H9 (cell line): Measurements from ENCODE around the gene ITPRIPL1. TPM values are rescaled to one million over a fixed set of nuclear protein-coding genes. Genes with fewer than 3 reads are reported as not detected.

Experiments used
- DNase-seq: peaks from one replicate; pipeline ENCODE4 v3.0.0-alpha.2; 2017
- H2AFZ ChIP-seq: one replicate; pipeline ENCODE4 v1.6.1; 2013; ENCODE audit warnings: mild to moderate bottlenecking, low read length, control low read depth, moderate library complexity
- H2AK5ac ChIP-seq: 2 replicates; pipeline ENCODE4 v1.6.1; 2013; ENCODE audit warnings: low read length, control low read depth, mixed read lengths; ENCODE audit not compliant: insufficient read length
- H2BK120ac ChIP-seq: one replicate; pipeline ENCODE4 v1.6.1; 2013; ENCODE audit warnings: low read depth, mild to moderate bottlenecking, low read length, control low read depth, inconsistent platforms; ENCODE audit not compliant: poor library complexity, severe bottlenecking
- H2BK12ac ChIP-seq: 2 replicates; pipeline ENCODE4 v1.6.1; 2013; ENCODE audit warnings: low read length, control low read depth, mixed read lengths, low read depth; ENCODE audit not compliant: insufficient read length
- H2BK15ac ChIP-seq: 2 replicates; pipeline ENCODE4 v1.6.1; 2013; ENCODE audit warnings: low read depth, low read length, control low read depth
- H2BK20ac ChIP-seq: one replicate; pipeline ENCODE4 v1.6.1; 2013; ENCODE audit warnings: low read depth, mild to moderate bottlenecking, low read length, control low read depth, inconsistent platforms; ENCODE audit not compliant: poor library complexity, severe bottlenecking
- H2BK5ac ChIP-seq: 2 replicates; pipeline ENCODE4 v1.6.1; 2013; ENCODE audit warnings: low read length, control low read depth, mixed read lengths; ENCODE audit not compliant: insufficient read length
- H3K14ac ChIP-seq: 2 replicates; pipeline ENCODE4 v1.6.1; 2013; ENCODE audit warnings: low read length, control low read depth; ENCODE audit not compliant: insufficient read depth
- H3K18ac ChIP-seq: 2 replicates; pipeline ENCODE4 v1.6.1; 2013; ENCODE audit warnings: low read depth, mild to moderate bottlenecking, mixed read lengths, low read length, control low read depth; ENCODE audit not compliant: insufficient read length
- H3K23ac ChIP-seq: 2 replicates; pipeline ENCODE4 v1.6.1; 2013; ENCODE audit warnings: low read length, control low read depth, mixed read lengths, low read depth; ENCODE audit not compliant: insufficient read length
- H3K23me2 ChIP-seq: 2 replicates; pipeline ENCODE4 v1.6.1; 2013; ENCODE audit warnings: low read depth, mild to moderate bottlenecking, mixed read lengths, low read length, control low read depth; ENCODE audit not compliant: insufficient read length, poor library complexity, severe bottlenecking
- H3K27ac ChIP-seq: 2 replicates; pipeline ENCODE4 v1.5.1; 2013; ENCODE audit warnings: low read length, control low read depth, mixed read lengths, low read depth; ENCODE audit not compliant: insufficient read length
- H3K27me3 ChIP-seq: 2 replicates; pipeline ENCODE4 v1.6.1; 2013; ENCODE audit warnings: low read length, control low read depth, inconsistent platforms; ENCODE audit not compliant: insufficient read depth
- H3K4ac ChIP-seq: 2 replicates; pipeline ENCODE4 v1.6.1; 2013; ENCODE audit warnings: low read depth, mild to moderate bottlenecking, control low read depth, inconsistent platforms, low read length, moderate library complexity
- H3K4me1 ChIP-seq: 2 replicates; pipeline ENCODE4 v1.6.1; 2013; ENCODE audit warnings: low read length, control low read depth, inconsistent platforms; ENCODE audit not compliant: insufficient read depth
- H3K4me2 ChIP-seq: 2 replicates; pipeline ENCODE4 v1.6.1; 2013; ENCODE audit warnings: low read length, control low read depth, mixed read lengths; ENCODE audit not compliant: insufficient read length, insufficient read depth
- H3K56ac ChIP-seq: 2 replicates; pipeline ENCODE4 v1.6.1; 2013; ENCODE audit warnings: low read depth, mild to moderate bottlenecking, mixed read lengths, low read length, control low read depth; ENCODE audit not compliant: insufficient read length
- H3K79me1 ChIP-seq: 2 replicates; pipeline ENCODE4 v1.6.1; 2013; ENCODE audit warnings: low read depth, mild to moderate bottlenecking, moderate library complexity, low read length, control low read depth, inconsistent platforms; ENCODE audit not compliant: insufficient read depth, poor library complexity, severe bottlenecking
- H3K79me2 ChIP-seq: 2 replicates; pipeline ENCODE4 v1.6.1; 2013; ENCODE audit warnings: low read length, control low read depth, inconsistent platforms; ENCODE audit not compliant: insufficient read depth
- H3K9ac ChIP-seq: 2 replicates; pipeline ENCODE4 v1.6.1; 2013; ENCODE audit warnings: low read length, control low read depth, mixed read lengths; ENCODE audit not compliant: insufficient read length; ENCODE audit errors: extremely low read depth
- H3K9me3 ChIP-seq: one replicate; pipeline ENCODE4 v1.6.1; 2013; ENCODE audit warnings: low read depth, low read length, inconsistent platforms; ENCODE audit not compliant: control insufficient read depth
- H3T11ph ChIP-seq: one replicate; pipeline ENCODE4 v1.6.1; 2013; ENCODE audit warnings: mild to moderate bottlenecking, low read length, control low read depth, inconsistent platforms
- H4K20me1 ChIP-seq: one replicate; pipeline ENCODE4 v1.6.1; 2013; ENCODE audit not compliant: control insufficient read depth, insufficient read length, insufficient read depth
- H4K5ac ChIP-seq: 2 replicates; pipeline ENCODE4 v1.6.1; 2013; ENCODE audit warnings: low read depth, mild to moderate bottlenecking, mixed read lengths, low read length, control low read depth; ENCODE audit not compliant: insufficient read length
- H4K8ac ChIP-seq: replicated peaks from 2 replicates; pipeline ENCODE4 v1.6.1; 2013; ENCODE audit warnings: low read length, control low read depth, mixed read lengths, low read depth; ENCODE audit not compliant: insufficient read length
- H4K91ac ChIP-seq: 2 replicates; pipeline ENCODE4 v1.6.1; 2013; ENCODE audit warnings: low read depth, mild to moderate bottlenecking, moderate library complexity, mixed read lengths, low read length, control low read depth; ENCODE audit not compliant: insufficient read length
- H3K27ac Mint-ChIP-seq, 3 experiments: 2 replicates in 2 of 3; 3 replicates in 1 of 3; pipeline ENCODE4 v1.8.0; 2020 to 2021; ENCODE audit warnings: mixed read lengths in 3 of 3, mild to moderate bottlenecking in 1 of 3, moderate library complexity in 1 of 3
- H3K27me3 Mint-ChIP-seq: 2 replicates; pipeline ENCODE4 v1.8.0; 2021; ENCODE audit warnings: low read depth, mild to moderate bottlenecking, moderate library complexity, mixed read lengths
- H3K36me3 Mint-ChIP-seq, 3 experiments: 2 replicates in 2 of 3; 3 replicates in 1 of 3; pipeline ENCODE4 v1.8.0; 2020 to 2021; ENCODE audit warnings: low read depth in 3 of 3, mixed read lengths in 3 of 3; ENCODE audit not compliant: insufficient read depth in 1 of 3
- H3K4me1 Mint-ChIP-seq, 2 experiments: 2 replicates each; pipeline ENCODE4 v1.8.0; 2020; ENCODE audit warnings: mixed read lengths in 2 of 2
- H3K4me3 Mint-ChIP-seq, 2 experiments: 2 replicates in 1 of 2; 3 replicates in 1 of 2; pipeline ENCODE4 v1.8.0; 2020 to 2021; ENCODE audit warnings: mild to moderate bottlenecking in 2 of 2, mixed read lengths in 2 of 2, moderate library complexity in 1 of 2
- H3K9me3 Mint-ChIP-seq, 2 experiments: 2 replicates in 1 of 2; 3 replicates in 1 of 2; pipeline ENCODE4 v1.8.0; 2020; ENCODE audit warnings: mild to moderate bottlenecking in 2 of 2, mixed read lengths in 2 of 2, moderate library complexity in 1 of 2
- WGBS: extraction: QIAGEN DNeasy Blood & Tissue Kit; methylation state at CpG from one replicate; pipeline ENCODE4 v1.1.7; 2013; ENCODE audit warnings: missing lambda C conversion rate, low lambda C conversion rate, mixed read lengths; ENCODE audit not compliant: insufficient read length; ENCODE audit errors: extremely low coverage; 5-methylcytosine and 5-hydroxymethylcytosine counted together
- total RNA-seq: library from RNA; stranded (reverse); gene quantifications from 2 replicates; pipeline ENCODE4 v1.2.1, GENCODE V29; 2021
- TF ChIP-seq, protein P1 (sequence below): fragments of 200-600 bp; sonication (generic); conservative IDR thresholded peaks from 3 replicates; pipeline ENCODE4 v1.8.0; 2021; ENCODE audit warnings: antibody characterized with exemption, mild to moderate bottlenecking

ITPRIPL1 gene
- total RNA-seq, 1 experiment from 2014 or later = 16.3 TPM

DNA sequence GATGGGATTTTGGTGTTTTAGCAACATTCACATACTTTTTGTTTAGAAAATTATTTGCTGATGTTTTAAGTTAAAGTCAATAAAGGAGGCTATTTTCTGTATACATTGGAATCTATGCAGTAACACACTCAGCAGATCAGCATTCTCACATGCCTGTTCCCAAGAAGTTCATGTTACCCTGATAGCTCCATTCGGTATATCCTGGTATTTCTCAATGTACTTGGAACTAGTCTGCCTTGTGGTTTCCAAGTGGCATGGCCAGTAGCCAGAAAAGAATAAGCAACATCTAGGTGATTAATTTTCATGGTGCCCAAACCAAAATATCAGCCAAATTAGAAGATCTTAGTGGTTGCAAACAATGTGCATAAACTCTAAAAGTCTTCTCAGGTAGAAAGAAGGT is 5.3 kb downstream of the ITPRIPL1 start:
- no CpG with 5 or more reads among the region's 1 CpG for WGBS
- H3K27ac ChIP-seq = no peak overlapping the region
- H3K56ac ChIP-seq = no peak overlapping the region
- no peaks in the 10 kb centered on the region for H3K23me2 ChIP-seq
- H2AK5ac ChIP-seq = no peak overlapping the region
- H3K27ac Mint-ChIP-seq = no peak overlapping the region
- TF ChIP-seq, protein P1, sequence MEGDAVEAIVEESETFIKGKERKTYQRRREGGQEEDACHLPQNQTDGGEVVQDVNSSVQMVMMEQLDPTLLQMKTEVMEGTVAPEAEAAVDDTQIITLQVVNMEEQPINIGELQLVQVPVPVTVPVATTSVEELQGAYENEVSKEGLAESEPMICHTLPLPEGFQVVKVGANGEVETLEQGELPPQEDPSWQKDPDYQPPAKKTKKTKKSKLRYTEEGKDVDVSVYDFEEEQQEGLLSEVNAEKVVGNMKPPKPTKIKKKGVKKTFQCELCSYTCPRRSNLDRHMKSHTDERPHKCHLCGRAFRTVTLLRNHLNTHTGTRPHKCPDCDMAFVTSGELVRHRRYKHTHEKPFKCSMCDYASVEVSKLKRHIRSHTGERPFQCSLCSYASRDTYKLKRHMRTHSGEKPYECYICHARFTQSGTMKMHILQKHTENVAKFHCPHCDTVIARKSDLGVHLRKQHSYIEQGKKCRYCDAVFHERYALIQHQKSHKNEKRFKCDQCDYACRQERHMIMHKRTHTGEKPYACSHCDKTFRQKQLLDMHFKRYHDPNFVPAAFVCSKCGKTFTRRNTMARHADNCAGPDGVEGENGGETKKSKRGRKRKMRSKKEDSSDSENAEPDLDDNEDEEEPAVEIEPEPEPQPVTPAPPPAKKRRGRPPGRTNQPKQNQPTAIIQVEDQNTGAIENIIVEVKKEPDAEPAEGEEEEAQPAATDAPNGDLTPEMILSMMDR = no peak
- H2BK120ac ChIP-seq = no peak overlapping the region
- H3K27me3 ChIP-seq = no peaks in the 10 kb centered on the region
- peaks cover 8 to 16% of the 10 kb centered on the region in 2 experiments for H3K4me1 Mint-ChIP-seq
- H2BK5ac ChIP-seq = no peak overlapping the region
- no peak overlapping the region for H2BK15ac ChIP-seq
- no peaks in the 10 kb centered on the region for H3K9me3 Mint-ChIP-seq
- no peak overlapping the region for H4K8ac ChIP-seq
- H2AFZ ChIP-seq = no peak overlapping the region
- H4K91ac ChIP-seq = no peak overlapping the region
- H4K5ac ChIP-seq = no peak overlapping the region
- H3K4me3 Mint-ChIP-seq = no peak overlapping the region
- no peaks in the 10 kb centered on the region for H3K9me3 ChIP-seq
- no peak overlapping the region for H3K14ac ChIP-seq
- H3K23ac ChIP-seq = no peak overlapping the region
- no peaks in the 10 kb centered on the region for H4K20me1 ChIP-seq
- H3K4me2 ChIP-seq = no peak overlapping the region
- DNase-seq = no peak
- no peak overlapping the region for H3K4ac ChIP-seq
- peaks cover 6% of the 10 kb centered on the region for H3K27me3 Mint-ChIP-seq
- no peak overlapping the region for H3K18ac ChIP-seq
- H3K9ac ChIP-seq = no peak overlapping the region
- H3K36me3 Mint-ChIP-seq = peaks cover 22 to 25% (median 23%) of the 10 kb centered on the region in 3 experiments
- H3T11ph ChIP-seq = no peak overlapping the region
- no peaks in the 10 kb centered on the region for H3K4me1 ChIP-seq
- no peak overlapping the region for H2BK20ac ChIP-seq
- H2BK12ac ChIP-seq = no peak overlapping the region
- no peaks in the 10 kb centered on the region for H3K79me2 ChIP-seq
- no peaks in the 10 kb centered on the region for H3K79me1 ChIP-seq
